IMR-90 (cell line): ENCODE data around the gene CNBD2.
A peak's percentile ranks its signal among the peaks of the same experiment; 100 is the strongest.

Experiments
- CTCF ChIP-seq: conservative IDR thresholded peaks from 2 replicates; pipeline ENCODE4 v1.5.1; 2012; ENCODE audit warnings: mild to moderate bottlenecking, low read depth, low read length, improper control_type of control experiment
- MAFK ChIP-seq: IDR thresholded peaks from 2 replicates; pipeline ENCODE4 v1.6.1; 2012; ENCODE audit warnings: low read depth, low read length, improper control_type of control experiment
- POLR2A ChIP-seq: IDR thresholded peaks from 2 replicates; pipeline ENCODE4 v1.6.1; 2012; ENCODE audit warnings: mild to moderate bottlenecking, low read depth, low read length
- RAD21 ChIP-seq: IDR thresholded peaks from 2 replicates; pipeline ENCODE4 v1.6.1; 2012; ENCODE audit warnings: low read length, improper control_type of control experiment
- RFX5 ChIP-seq: IDR thresholded peaks from 2 replicates; pipeline ENCODE4 v1.8.0; 2012; ENCODE audit warnings: low read depth, mild to moderate bottlenecking, low read length, moderate library complexity

GRCh38 chr20:35974256-35974655 lies 5.9 kb downstream of the CNBD2 start:
- no peak for TF ChIP-seq POLR2A
- TF ChIP-seq CTCF, result no peak
- TF ChIP-seq RAD21, result no peak
- no peak for TF ChIP-seq MAFK
- peak; percentile 83 for TF ChIP-seq RFX5
